H1 (cell line): ENCODE results near the gene EML1. TPM values are rescaled to one million over a fixed set of nuclear protein-coding genes. Genes with fewer than 3 reads are reported as not detected.

Source experiments
- BCL11A ChIP-seq, 2 experiments: IDR thresholded peaks; one replicate each; pipeline ENCODE4 v1.6.1; 2011; ENCODE audit warnings: low read depth in 2 of 2, low read length in 2 of 2, mild to moderate bottlenecking in 2 of 2
- JUND ChIP-seq: IDR thresholded peaks from 2 replicates; pipeline ENCODE4 v1.6.1; 2011; ENCODE audit warnings: mild to moderate bottlenecking, improper control_type of control experiment, low read length
- SAP30 ChIP-seq: fragments of 300-600 bp; sonication (generic); IDR thresholded peaks from 2 replicates; pipeline ENCODE4 v1.7.1; 2012; ENCODE audit warnings: low read length, moderate library complexity, mild to moderate bottlenecking, inconsistent platforms; ENCODE audit not compliant: insufficient read depth, insufficient replicate concordance
- SP2 ChIP-seq: IDR thresholded peaks from 2 replicates; pipeline ENCODE4 v1.6.1; 2012; ENCODE audit warnings: mild to moderate bottlenecking, low read length, inconsistent platforms
- polyA plus RNA-seq, 7 experiments: library from polyadenylated mRNA; depleted of rRNA in 3 of 7; stranded (reverse) in 5 of 7; unstranded in 2 of 7; fragments of >200 nt in 5 of 7; fragments of 200-250 nt in 2 of 7; gene quantifications; 1 replicate in 5 of 7; 2 replicates in 1 of 7; 4 replicates in 1 of 7; pipeline versions ENCODE4 v1.2.1 to v1.2.3, GENCODE V29; 2011 to 2013; ENCODE audit warnings: missing spikeins in 2 of 7, mixed read lengths in 2 of 7
- total RNA-seq: library from RNA; stranded (reverse); fragmentation: NEBNext Ultra II Directional; extraction: Animal tissue kit (Norgen Biotek cat#: 25700); gene quantifications from 2 replicates; pipeline ENCODE4 v1.2.1, GENCODE V29; 2021

Gene EML1
- total and polyA plus RNA-seq, 2 of the 8 experiments (the other 6 are each of a cell fraction or from before 2014, with no cell fraction given) = 11.1 to 24.7 TPM

- TF ChIP-seq BCL11A (IDR thresholded peaks at IDR 0.05; ENCODE audit: low read depth in 2 of 2, low read length in 2 of 2) (no peak), JUND (no peak), SAP30 (no peak), SP2 (no peak)
Measured at GRCh38 chr14:99840774-99841305, 47.6 kb downstream of the EML1 start (continued).
